K562 (cell line): Measurements from ENCODE around the gene SLC16A10. TPM values are rescaled to one million over a fixed set of nuclear protein-coding genes. Genes with fewer than 3 reads are reported as not detected.

Experiments used
- FOSL1 ChIP-seq: fragments of 200-800 bp; sonication (Bioruptor generic); conservative IDR thresholded peaks from 2 replicates; pipeline ENCODE4 v1.6.1; 2016; ENCODE audit warnings: missing genetic modification characterization, missing compliant biosample characterization
- NFIC ChIP-seq: fragments of 450-650 bp; IDR thresholded peaks from 2 replicates; pipeline ENCODE4 v1.6.1; 2017; ENCODE audit warnings: mild to moderate bottlenecking, inconsistent platforms
- polyA plus RNA-seq, 8 experiments: library from polyadenylated mRNA; depleted of rRNA in 4 of 8; stranded (reverse) in 5 of 8; unstranded in 3 of 8; fragments of >200 nt; fragmentation: Nextera tagmentation in 2 of 8; fragmentation: Illumina TruSeq in 1 of 8; extraction: Ambion mirVana in 2 of 8; extraction: Trizol in 1 of 8; gene quantifications; 2 replicates each; pipeline versions ENCODE4 v1.2.1 to v1.2.3, GENCODE V29; 2011 to 2014; ENCODE audit warnings: inconsistent platforms in 1 of 8, missing spikeins in 1 of 8
- small RNA-seq: library from RNA; depleted of rRNA; stranded (forward); fragments of <200 nt; gene quantifications from one replicate; pipeline ENCODE3, GENCODE V24; 2014
- total RNA-seq, 7 experiments: library from RNA; depleted of rRNA in 6 of 7; stranded (reverse); fragments of >200 nt in 6 of 7; fragmentation: Illumina TruSeq in 2 of 7; extraction: Trizol in 2 of 7; gene quantifications; 2 replicates each; pipeline versions ENCODE4 v1.2.1 to v1.2.3, GENCODE V29; 2011 to 2021; ENCODE audit warnings: low replicate concordance in 1 of 7
- TF ChIP-seq, protein P1 (sequence below): fragments of 250-450 bp; sonication (Bioruptor Pico); IDR thresholded peaks from 2 replicates; pipeline ENCODE4 v1.4.0; 2020

Gene SLC16A10
- total and polyA plus RNA-seq, 9 of the 15 experiments (the other 6 are each of a cell fraction or from before 2014, with no cell fraction given), result 0.02 to 0.54 (median 0.24) TPM; not detected in 4

- TF ChIP-seq, protein P1, sequence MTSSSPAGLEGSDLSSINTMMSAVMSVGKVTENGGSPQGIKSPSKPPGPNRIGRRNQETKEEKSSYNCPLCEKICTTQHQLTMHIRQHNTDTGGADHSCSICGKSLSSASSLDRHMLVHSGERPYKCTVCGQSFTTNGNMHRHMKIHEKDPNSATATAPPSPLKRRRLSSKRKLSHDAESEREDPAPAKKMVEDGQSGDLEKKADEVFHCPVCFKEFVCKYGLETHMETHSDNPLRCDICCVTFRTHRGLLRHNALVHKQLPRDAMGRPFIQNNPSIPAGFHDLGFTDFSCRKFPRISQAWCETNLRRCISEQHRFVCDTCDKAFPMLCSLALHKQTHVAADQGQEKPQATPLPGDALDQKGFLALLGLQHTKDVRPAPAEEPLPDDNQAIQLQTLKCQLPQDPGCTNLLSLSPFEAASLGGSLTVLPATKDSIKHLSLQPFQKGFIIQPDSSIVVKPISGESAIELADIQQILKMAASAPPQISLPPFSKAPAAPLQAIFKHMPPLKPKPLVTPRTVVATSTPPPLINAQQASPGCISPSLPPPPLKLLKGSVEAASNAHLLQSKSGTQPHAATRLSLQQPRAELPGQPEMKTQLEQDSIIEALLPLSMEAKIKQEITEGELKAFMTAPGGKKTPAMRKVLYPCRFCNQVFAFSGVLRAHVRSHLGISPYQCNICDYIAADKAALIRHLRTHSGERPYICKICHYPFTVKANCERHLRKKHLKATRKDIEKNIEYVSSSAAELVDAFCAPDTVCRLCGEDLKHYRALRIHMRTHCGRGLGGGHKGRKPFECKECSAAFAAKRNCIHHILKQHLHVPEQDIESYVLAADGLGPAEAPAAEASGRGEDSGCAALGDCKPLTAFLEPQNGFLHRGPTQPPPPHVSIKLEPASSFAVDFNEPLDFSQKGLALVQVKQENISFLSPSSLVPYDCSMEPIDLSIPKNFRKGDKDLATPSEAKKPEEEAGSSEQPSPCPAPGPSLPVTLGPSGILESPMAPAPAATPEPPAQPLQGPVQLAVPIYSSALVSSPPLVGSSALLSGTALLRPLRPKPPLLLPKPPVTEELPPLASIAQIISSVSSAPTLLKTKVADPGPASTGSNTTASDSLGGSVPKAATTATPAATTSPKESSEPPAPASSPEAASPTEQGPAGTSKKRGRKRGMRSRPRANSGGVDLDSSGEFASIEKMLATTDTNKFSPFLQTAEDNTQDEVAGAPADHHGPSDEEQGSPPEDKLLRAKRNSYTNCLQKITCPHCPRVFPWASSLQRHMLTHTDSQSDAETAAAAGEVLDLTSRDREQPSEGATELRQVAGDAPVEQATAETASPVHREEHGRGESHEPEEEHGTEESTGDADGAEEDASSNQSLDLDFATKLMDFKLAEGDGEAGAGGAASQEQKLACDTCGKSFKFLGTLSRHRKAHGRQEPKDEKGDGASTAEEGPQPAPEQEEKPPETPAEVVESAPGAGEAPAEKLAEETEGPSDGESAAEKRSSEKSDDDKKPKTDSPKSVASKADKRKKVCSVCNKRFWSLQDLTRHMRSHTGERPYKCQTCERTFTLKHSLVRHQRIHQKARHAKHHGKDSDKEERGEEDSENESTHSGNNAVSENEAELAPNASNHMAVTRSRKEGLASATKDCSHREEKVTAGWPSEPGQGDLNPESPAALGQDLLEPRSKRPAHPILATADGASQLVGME (CRISPR knock-in tag), result no peak
- no peak for TF ChIP-seq FOSL1 (tag)
- no peak for TF ChIP-seq NFIC
- TF ChIP-seq, all 486 proteins: peak for 0
Observed at GRCh38 chr6:111280445-111280955, 193.2 kb downstream of the SLC16A10 start (continued).

Small RNA genes lying within 50 kb of the gene (small RNA-seq; reads per million reads assigned to genes)
- gene RNU6-960P, result not detected

Other genes starting within 250 kb of the SLC16A10 start
- gene AMD1, start 212.7 kb upstream of the SLC16A10 start, total RNA-seq (2014; rRNA removed), result 69.7 and 69.8 TPM in 2 replicates
- 151 and 159 TPM in 2 replicates for gene AMD1, start 212.7 kb upstream of the SLC16A10 start, total RNA-seq (2014; rRNA removed; fragmentation: Illumina TruSeq; extraction: Trizol)
- gene AMD1, start 212.7 kb upstream of the SLC16A10 start, total RNA-seq (2015; rRNA removed; fragmentation: Illumina TruSeq; extraction: Trizol), result 131 and 142 TPM in 2 replicates
- 84.1 and 89.4 TPM in 2 replicates for gene AMD1, start 212.7 kb upstream of the SLC16A10 start, total RNA-seq (2021)
- gene AMD1, start 212.7 kb upstream of the SLC16A10 start, polyA plus RNA-seq (2011; rRNA removed), result 60.6 and 88.0 TPM in 2 replicates
- 91.7 and 109 TPM in 2 replicates for gene AMD1, start 212.7 kb upstream of the SLC16A10 start, polyA plus RNA-seq (2014; fragmentation: Illumina TruSeq; extraction: Trizol)
- gene AMD1, start 212.7 kb upstream of the SLC16A10 start, polyA plus RNA-seq (2014; fragmentation: Nextera tagmentation; extraction: Ambion mirVana), result 10 to 100 TPM; 82.1 to 85.6 TPM
- 57.4 and 60.0 TPM in 2 replicates for gene AMD1, start 212.7 kb upstream of the SLC16A10 start, polyA plus RNA-seq (2014; rRNA removed)
- gene GTF3C6, start 128.8 kb upstream of the SLC16A10 start, total RNA-seq (2014; rRNA removed), result 85.0 and 105 TPM in 2 replicates
- gene GTF3C6, start 128.8 kb upstream of the SLC16A10 start, total RNA-seq (2014; rRNA removed; fragmentation: Illumina TruSeq; extraction: Trizol), result 121 and 143 TPM in 2 replicates
- gene GTF3C6, start 128.8 kb upstream of the SLC16A10 start, total RNA-seq (2015; rRNA removed; fragmentation: Illumina TruSeq; extraction: Trizol), result 123 and 138 TPM in 2 replicates
- gene GTF3C6, start 128.8 kb upstream of the SLC16A10 start, total RNA-seq (2021), result 94.0 and 96.2 TPM in 2 replicates
- 22.6 and 37.6 TPM in 2 replicates for gene GTF3C6, start 128.8 kb upstream of the SLC16A10 start, polyA plus RNA-seq (2011; rRNA removed)
- 128 and 140 TPM in 2 replicates for gene GTF3C6, start 128.8 kb upstream of the SLC16A10 start, polyA plus RNA-seq (2014; fragmentation: Illumina TruSeq; extraction: Trizol)
- gene GTF3C6, start 128.8 kb upstream of the SLC16A10 start, polyA plus RNA-seq (2014; fragmentation: Nextera tagmentation; extraction: Ambion mirVana), result 100 to 1,000 TPM; 105 to 127 TPM
- gene GTF3C6, start 128.8 kb upstream of the SLC16A10 start, polyA plus RNA-seq (2014; rRNA removed), result 86.3 and 111 TPM in 2 replicates
- gene RPF2, start 105.5 kb upstream of the SLC16A10 start, total RNA-seq (2014; rRNA removed), result 66.4 and 79.7 TPM in 2 replicates
- gene RPF2, start 105.5 kb upstream of the SLC16A10 start, total RNA-seq (2014; rRNA removed; fragmentation: Illumina TruSeq; extraction: Trizol), result 146 and 164 TPM in 2 replicates
- gene RPF2, start 105.5 kb upstream of the SLC16A10 start, total RNA-seq (2015; rRNA removed; fragmentation: Illumina TruSeq; extraction: Trizol), result 115 and 129 TPM in 2 replicates
- 81.4 and 100 TPM in 2 replicates for gene RPF2, start 105.5 kb upstream of the SLC16A10 start, total RNA-seq (2021)
- 60.4 and 106 TPM in 2 replicates for gene RPF2, start 105.5 kb upstream of the SLC16A10 start, polyA plus RNA-seq (2011; rRNA removed)
- gene RPF2, start 105.5 kb upstream of the SLC16A10 start, polyA plus RNA-seq (2014; fragmentation: Illumina TruSeq; extraction: Trizol), result 115 and 153 TPM in 2 replicates
- gene RPF2, start 105.5 kb upstream of the SLC16A10 start, polyA plus RNA-seq (2014; fragmentation: Nextera tagmentation; extraction: Ambion mirVana), result 100 to 1,000 TPM; 277 to 302 TPM
- 93.6 and 94.0 TPM in 2 replicates for gene RPF2, start 105.5 kb upstream of the SLC16A10 start, polyA plus RNA-seq (2014; rRNA removed)